Pons (tissue), 1 donor: ENCODE results near the gene RUVBL2.
A peak's percentile ranks its signal among the peaks of the same experiment; 100 is the strongest.
"Not testable (repeated sequence)": the region's sequence is repeated elsewhere in the genome, so short reads cannot be mapped to it uniquely, and the experiment has no call there.

Experiments
- DNase-seq: peaks from one replicate; pipeline ENCODE4 v3.0.0-alpha.2; 2016; ENCODE audit warnings: low spot score

RUVBL2 gene

DNA sequence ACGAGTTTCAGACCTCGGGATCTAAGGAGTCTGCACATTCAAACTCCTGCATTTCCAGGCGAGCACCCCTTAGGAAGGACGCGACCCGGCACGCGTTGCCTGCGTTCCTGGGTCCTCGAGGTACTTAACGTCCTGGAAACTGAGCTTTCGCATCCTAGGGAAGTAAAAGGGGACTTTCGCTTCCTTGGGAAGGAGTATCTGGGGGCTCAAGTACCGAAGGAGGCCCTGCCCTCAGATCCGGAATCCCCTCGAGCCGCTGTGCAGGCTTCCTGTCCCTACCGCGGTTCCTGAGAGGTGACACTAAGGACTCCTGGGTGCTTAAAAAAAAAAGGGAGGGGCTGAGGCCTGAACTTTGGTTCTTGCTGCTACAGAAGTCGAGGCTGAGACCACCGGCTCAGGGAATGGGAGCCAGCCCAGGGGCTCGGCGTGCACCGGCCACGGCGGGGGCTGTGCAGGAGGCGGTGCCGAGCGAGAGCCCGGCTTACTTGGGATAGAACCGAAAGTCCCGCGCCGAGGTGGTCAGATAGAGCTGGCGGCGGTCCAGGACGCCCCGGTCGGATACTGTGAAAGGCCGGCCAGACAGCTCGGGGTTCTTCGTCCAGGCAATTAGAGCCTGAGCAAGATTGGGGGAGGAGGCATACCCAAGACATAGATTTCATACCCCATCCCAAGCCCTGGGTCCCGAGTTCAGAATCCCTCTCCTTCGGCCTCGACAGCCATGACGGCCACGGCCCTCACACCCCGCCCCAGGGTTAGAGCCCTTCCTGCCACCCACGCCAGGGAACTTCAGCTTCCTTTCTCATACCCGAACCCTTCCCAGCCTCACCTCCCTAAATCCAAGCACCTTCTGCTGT is 24.9 kb downstream of the RUVBL2 start:
- DNase-seq: not testable (repeated sequence)

DNA sequence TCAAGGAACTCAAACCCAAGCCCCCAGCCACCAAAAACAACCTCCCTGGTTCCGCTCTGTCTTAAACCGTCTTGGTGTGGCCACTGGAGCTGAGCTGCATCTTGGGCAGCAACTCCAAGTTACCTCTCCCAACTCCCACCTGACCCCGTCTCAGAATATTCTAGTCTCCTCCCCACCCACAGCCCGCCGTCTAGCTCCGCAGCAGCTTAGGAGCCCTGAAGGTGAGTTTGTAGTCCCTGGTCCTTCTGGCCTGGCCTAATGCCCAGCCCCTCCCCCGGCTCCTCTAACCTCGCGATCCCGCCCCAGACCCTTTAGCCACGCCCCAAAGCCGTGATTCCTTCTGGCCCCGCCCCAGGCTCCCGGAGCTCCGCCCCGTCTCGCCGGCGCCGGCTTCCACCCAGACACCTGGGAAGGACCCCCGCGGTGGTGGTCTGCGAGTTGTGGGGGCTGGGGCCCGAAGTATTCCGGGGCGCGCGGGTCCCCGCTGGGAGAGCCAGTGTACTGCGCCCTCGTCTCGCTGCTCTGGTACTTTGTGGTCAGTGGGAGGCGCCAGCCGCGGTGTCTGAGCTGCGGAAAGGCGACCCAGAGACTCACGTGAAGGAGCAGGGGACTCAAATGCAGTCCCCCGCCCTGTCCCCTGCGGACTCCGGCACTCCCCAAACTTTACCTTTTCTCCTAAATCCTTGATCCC is 25.7 kb downstream of the RUVBL2 start:
- DNase-seq: peak; percentile 21

DNA sequence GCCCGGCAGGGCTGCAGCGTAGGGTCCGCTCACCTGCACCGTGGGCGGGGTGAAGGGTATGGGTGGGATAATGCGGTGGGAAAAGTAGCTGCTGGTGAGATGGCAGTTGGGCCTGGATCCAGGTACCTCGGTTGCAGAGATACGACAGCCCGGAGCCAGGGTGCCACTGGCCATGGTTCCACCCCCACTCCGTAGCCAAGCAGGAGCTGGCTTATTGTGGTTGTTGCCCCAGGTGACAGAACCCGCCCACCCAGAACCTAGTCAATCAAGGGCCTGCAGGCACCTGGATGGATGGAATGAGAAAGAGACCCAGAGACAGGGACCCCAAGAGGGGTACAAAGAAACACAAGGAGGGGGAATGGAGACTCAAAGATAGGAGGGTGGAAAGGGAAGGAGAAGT is 26.7 kb downstream of the RUVBL2 start:
- no peak for DNase-seq

DNA sequence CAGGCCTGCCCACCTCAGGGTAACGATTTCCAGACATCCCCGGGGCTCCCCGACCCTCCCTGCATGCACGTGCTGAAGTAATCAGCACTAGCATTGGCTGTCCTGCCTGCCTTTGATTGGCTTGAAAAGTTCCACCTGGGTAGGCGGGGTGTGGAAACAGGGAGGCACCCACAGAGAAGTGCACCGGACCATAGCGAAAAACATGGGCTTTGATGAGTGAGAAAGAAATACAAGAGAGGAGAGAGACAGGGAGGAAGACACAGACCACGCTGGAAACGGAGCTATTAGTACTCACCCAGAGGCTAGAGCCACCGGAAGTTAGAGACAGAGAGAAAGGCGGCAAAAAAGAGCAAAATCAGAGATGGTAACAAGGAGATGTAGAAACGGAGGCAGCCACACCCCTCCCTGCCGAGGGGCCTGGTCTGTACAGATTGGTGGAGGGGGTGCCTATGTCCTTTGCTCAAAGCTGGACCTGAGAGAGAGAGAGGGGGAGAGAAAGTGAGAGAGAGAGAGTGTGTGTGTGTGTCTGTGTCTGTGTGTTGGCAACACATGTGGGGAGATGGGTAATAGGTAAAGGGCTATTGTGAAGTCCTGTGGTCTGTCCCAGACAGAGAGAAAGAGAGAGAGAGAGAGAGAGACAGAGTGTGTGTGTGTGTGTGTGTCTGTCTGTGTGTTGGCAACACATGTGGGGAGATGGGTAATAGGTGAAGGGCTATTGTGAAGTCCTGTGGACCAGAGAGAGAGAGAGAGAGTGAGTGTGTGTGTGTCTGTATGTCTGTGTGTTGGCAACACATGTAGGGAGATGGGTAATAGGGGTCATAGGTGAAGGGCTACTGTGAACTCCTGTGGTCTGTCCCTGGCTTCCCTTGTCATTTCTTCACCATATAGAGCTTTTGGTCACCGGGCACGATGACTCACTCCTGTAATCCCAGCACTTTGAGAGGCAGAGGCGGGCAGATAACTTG is 27.5 kb downstream of the RUVBL2 start:
- no peak for DNase-seq

DNA sequence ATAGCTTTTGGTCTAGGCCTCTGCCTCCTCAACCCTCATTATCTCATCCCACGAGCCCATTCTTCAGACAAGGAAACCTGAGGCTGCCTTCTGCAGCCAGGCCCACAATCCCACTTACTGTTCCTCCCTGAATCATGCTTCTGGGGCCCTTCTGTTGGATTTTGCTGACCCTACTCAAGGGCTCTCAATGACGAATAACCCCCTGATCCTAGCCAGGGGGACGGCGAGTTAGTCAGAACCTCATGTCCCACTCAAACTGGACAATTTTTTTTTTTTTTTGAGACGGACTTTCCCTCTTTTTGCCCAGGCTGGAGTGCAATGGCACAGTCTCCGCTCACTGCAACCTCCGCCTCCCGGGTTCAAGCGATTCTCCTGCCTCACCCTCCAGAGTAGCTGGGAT is 28.4 kb downstream of the RUVBL2 start:
- no peak for DNase-seq

DNA sequence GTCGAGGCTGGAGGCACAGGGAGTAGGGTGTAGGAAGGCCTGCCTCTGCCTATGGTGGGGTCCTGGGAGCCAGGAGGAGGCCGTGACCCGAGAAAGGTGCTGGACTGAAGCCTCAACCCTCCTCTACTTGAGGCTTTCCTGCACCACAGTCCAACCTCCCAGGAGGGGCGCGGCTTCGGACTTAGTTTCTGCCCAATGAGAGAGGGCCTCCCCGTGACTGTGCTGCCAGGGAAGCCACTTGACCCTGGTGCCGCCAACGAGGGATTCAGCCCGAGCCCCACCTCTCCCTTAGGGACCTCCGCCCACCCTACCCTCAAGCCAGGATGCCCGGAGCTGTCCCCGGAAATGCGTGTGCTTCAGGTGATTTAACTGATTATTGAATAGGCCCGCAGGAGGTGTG is 30.5 kb downstream of the RUVBL2 start, which contains the start of gene CGB3:
Gene CGB3, minus strand, starts transcription at position 101 of the 400 bp plus-strand sequence. CDS start 362 bp downstream, outside the sequence.
- not testable (repeated sequence) for DNase-seq

DNA sequence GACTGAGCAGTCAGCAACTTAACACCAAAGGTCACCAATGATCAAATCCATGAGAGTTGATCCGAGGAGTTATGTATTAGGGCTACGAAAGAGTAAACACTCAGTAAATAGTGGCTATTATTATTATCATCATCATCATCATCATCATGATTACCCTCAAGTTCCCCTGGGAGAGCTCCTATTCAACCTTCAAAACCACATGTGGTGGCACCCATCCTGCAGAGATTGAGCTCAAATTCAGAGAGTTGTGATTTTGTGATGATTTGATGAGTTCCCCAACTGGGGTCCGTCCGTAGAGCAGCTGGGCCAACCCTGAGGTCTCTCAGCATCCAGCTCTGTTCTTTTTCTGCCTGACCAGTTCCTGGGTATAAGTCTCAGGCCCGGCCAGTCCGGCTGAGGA is 31.4 kb downstream of the RUVBL2 start:
- not testable (repeated sequence) for DNase-seq

DNA sequence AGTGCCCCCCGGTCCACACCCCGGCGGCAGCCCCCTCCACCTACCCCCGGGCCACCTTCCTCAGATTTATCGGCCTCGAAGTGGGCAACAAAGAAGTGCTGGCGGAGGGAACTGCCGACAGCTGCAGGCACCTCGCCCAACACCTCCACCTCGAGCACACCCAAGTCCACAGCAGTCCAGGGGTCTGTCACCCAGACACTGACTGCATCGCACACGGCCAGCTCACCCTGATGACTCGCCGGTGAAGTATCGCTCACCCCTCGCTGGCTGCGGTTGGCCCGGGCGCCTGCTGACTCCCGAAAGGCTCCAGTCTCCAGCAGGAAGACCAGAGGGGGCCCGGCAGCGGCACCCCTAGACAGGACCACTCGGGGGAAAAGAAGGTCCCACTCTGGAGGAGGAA is 31.9 kb downstream of the RUVBL2 start:
- DNase-seq: not testable (repeated sequence)

DNA sequence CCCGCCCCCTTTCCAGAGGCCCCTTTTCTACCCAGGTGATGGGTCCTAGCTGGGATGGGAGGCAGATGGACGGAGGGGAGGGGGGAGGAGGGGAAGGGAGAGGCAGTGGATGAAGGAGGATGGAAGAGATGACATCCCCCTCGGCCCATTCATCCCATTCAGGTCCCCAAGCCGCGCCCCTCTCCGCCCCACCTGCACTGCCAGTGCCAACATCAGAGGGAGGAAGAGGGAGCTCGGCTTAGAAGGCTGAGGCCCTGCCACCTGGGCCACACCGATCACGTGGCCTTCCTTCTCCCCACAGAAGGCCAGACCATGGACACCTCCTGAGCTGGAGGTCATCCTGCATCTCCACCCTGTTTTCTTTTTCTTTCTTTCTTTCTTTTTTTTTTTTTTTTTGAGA is 35.0 kb downstream of the RUVBL2 start:
- not testable (repeated sequence) for DNase-seq

DNA sequence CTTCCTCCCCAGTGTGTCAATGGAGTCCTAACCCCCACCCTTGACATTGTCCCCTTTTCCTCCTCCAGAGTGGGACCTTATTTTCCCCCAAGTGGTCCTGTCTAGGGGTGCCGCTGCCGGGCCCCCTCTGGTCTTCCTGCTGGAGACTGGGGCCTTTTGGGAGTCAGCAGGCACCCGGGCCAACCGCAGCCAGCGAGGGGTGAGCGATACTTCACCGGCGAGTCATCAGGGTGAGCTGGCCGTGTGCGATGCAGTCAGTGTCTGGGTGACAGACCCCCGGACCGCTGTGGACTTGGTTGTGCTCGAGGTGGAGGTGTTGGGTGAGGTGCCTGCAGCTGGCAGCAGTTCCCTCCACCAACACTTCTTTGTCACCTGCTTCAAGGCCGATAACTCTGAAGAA is 36.1 kb downstream of the RUVBL2 start:
- DNase-seq: not testable (repeated sequence)

DNA sequence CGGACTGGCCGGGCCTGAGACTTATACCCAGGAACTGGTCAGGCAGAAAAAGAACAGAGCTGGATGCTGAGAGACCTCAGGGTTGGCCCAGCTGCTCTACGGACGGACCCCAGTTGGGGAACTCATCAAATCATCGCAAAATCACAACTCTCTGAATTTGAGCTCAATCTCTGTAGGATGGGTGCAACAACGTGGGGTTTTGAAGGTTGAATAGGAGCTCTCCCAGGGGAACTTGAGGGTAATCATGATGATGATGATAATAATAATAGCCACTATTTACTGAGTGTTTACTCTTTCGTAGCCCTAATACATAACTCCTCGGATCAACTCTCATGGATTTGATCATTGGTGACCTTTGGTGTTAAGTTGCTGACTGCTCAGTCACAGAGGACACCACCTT is 36.6 kb downstream of the RUVBL2 start:
- not testable (repeated sequence) for DNase-seq

DNA sequence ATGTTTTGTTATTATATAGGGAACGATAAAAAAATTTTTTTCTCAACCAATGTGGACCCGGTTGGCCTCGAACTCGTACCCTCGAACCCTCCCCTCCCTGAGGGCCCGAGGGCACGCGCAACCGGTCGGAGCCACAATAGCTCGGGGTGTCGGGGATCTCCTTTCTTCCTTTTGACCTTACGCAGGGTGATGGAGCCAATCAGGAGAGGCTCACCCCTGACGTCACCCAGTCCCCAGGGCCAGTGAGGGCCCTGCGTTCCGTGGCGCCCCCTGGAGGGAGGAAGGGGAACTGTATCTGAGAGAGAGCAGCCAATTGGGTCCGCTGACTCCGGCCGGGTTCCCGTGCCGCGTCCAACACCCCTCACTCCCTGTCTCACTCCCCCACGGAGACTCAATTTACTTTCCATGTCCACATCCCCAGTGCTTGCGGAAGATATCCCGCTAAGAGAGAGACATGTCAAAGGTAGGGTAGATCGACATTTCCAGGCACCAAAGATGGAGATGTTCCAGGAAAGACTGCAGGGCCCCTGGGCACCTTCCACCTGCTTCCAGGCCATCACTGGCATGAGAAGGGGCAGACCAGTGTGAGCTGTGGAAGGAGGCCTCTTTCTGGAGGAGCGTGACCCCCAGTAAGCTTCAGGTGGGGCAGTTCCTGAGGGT is 38.1 kb downstream of the RUVBL2 start, which contains the start of gene CGB2:
Gene CGB2, plus strand, starts transcription at position 249 of the 660 bp plus-strand sequence. Its CDS starts 206 bp downstream, at position 455.
- DNase-seq: peak; percentile 17

DNA sequence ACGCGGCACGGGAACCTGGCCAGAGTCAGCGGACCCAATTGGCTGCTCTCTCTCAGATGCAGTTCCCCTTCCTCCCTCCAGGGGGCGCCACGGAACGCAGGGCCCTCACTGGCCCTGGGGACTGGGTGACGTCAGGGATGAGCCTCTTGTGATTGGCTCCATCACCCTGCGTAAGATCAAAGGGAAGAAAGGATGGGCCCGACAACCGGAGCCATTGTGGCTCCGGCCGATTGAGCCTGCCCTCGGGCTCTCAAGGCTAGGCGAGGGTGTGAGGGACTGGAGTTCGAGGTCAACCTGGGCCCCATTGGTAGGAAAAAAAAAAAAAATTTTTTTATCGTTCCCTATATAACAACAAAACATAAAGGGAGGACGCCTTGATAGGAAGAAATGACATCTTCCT is 43.1 kb downstream of the RUVBL2 start, which contains the start of gene CGB1:
Gene CGB1, minus strand, starts transcription at position 81 of the 400 bp plus-strand sequence. CDS start 184 bp downstream, outside the sequence.
- DNase-seq: not testable (repeated sequence)

DNA sequence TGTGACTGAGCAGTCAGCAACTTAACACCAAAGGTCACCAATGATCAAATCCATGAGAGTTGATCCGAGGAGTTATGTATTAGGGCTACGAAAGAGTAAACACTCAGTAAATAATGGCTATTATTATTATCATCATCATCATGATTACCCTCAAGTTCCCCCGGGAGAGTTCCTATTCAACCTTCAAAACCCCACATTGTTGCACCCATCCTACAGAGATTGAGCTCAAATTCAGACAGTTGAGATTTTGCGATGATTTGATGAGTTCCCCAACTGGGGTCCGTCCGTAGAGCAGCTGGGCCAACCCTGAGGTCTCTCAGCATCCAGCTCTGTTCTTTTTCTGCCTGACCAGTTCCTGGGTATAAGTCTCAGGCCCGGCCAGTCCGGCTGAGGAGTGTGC is 44.4 kb downstream of the RUVBL2 start:
- DNase-seq: not testable (repeated sequence)

DNA sequence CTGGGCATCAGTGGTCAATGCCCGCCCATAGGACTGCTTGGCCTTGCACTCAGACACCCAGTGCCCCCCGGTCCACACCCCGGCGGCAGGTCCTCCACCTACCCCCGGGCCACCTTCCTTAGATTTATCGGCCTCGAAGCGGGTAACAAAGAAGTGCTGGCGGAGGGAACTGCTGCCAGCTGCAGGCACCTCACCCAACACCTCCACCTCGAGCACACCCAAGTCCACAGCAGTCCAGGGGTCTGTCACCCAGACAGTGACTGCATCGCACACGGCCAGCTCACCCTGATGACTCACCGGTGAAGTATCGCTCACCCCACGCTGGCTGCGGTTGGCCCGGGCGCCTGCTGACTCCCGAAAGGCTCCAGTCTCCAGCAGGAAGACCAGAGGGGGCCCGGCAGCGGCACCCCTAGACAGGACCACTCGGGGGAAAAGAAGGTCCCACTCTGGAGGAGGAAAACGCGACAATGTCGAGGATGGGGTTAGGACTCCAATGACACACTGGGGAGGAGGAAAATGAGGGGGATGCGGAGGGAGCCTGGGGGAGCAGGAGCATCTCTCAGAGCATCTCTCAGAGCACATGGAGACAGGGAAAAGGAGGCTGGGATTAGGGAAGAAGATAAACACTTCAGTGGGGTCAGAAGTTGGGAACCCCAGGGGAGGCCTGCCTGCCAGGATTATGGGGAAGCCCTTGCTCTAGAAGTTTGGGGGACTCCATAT is 45.0 kb downstream of the RUVBL2 start:
- DNase-seq: not testable (repeated sequence)

DNA sequence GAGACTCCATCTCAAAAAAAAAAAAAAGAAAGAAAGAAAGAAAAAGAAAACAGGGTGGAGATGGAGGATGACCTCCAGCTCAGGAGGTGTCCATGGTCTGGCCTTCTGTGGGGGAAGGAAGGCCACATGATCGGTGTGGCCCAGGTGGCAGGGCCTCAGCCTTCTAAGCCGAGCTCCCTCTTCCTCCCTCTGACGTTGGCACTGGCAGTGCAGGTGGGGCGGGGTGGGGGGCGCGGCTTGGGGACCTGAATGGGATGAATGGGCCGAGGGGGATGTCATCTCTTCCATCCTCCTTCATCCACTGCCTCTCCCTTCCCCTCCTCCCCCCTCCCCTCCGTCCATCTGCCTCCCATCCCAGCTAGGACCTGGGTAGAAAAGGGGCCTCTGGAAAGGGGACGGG is 46.0 kb downstream of the RUVBL2 start:
- not testable (repeated sequence) for DNase-seq

DNA sequence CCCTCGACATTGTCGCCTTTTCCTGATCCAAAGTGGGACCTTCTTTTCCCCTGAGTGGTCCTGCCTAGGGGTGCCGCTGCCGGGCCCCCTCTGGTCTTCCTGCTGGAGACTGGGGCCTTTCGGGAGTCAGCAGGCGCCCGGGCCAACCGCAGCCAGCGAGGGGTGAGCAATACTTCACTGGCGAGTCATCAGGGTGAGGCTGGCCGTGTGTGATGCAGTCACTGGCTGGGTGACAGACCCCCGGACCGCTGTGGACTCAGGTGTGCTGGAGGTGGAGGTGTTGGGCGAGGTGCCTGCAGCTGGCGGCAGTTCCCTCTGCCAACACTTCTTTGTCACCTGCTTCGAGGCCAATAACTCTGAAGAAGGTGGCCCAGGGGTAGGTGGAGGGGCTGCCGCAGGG is 48.5 kb downstream of the RUVBL2 start:
- DNase-seq: no peak

DNA sequence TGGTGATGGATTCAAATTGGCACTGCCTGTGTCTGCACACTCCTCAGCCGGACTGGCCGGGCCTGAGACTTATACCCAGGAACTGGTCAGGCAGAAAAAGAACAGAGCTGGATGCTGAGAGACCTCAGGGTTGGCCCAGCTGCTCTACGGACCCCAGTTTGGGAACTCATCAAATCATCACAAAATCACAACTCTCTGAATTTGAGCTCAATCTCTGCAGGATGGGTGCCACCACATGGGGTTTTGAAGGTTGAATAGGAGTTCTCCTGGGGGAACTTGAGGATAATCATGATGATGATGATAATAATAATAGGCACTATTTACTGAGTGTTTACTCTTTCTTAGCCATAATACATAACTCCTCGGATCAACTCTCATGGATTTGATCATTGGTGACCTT is 49.0 kb downstream of the RUVBL2 start:
- not testable (repeated sequence) for DNase-seq

DNA sequence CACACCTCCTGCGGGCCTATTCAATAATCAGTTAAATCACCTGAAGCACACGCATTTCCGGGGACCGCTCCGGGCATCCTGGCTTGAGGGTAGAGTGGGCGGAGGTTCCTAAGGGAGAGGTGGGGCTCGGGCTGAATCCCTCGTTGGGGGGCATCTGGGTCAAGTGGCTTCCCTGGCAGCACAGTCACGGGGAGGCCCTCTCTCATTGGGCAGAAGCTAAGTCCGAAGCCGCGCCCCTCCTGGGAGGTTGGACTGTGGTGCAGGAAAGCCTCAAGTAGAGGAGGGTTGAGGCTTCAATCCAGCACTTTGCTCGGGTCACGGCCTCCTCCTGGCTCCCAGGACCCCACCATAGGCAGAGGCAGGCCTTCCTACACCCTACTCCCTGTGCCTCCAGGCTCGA is 49.9 kb downstream of the RUVBL2 start, which contains the start of gene CGB5:
Gene CGB5, plus strand, starts transcription at position 301 of the 400 bp plus-strand sequence. CDS start 362 bp downstream, outside the sequence.
- DNase-seq: not testable (repeated sequence)

DNA sequence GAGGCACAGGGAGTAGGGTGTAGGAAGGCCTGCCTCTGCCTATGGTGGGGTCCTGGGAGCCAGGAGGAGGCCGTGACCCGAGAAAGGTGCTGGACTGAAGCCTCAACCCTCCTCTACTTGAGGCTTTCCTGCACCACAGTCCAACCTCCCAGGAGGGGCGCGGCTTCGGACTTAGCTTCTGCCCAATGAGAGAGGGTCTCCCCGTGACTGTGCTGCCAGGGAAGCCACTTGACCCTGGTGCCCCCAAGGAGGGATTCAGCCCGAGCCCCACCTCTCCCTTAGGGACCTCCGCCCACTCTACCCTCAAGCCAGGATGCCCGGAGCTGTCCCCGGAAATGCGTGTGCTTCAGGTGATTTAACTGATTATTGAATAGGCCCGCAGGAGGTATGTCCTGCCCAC is 55.3 kb downstream of the RUVBL2 start, which contains the start of gene CGB8:
Gene CGB8, minus strand, starts transcription at position 101 of the 400 bp plus-strand sequence. CDS start 372 bp downstream, outside the sequence.
- DNase-seq: not testable (repeated sequence)
